HL-60 (cell line): ENCODE data around the gene TOPORS.

ENCODE experiments used
- TF ChIP-seq, protein P1 (sequence below): IDR thresholded peaks from one replicate; pipeline ENCODE4 v1.5.1; 2011; ENCODE audit warnings: low read length, control low read depth, inconsistent platforms; ENCODE audit not compliant: insufficient read depth
- TF ChIP-seq, protein P2 (sequence below): IDR thresholded peaks from 2 replicates; pipeline ENCODE4 v1.6.1; 2012; ENCODE audit warnings: low read depth; ENCODE audit not compliant: insufficient replicate concordance

DNA sequence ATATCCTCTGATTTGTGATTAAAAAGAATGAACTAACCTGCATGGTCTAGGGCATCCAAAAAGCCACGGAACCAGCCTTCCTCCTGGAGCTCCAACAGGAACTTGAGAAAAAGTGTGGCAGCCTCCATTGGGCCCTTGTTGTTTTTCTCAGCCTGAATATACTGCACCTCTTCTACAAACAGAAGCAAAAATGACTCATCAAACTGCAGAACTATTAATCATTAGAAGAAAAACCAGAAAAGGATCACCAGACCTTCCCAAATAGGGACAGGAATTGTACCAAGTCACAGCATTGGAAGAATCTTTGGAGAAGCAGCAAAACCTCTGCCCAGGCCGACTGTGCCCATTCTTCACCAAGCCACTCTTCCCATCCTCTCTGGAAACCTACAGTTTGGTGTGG is 51.6 kb downstream of the TOPORS start:
- TF ChIP-seq, protein P1, sequence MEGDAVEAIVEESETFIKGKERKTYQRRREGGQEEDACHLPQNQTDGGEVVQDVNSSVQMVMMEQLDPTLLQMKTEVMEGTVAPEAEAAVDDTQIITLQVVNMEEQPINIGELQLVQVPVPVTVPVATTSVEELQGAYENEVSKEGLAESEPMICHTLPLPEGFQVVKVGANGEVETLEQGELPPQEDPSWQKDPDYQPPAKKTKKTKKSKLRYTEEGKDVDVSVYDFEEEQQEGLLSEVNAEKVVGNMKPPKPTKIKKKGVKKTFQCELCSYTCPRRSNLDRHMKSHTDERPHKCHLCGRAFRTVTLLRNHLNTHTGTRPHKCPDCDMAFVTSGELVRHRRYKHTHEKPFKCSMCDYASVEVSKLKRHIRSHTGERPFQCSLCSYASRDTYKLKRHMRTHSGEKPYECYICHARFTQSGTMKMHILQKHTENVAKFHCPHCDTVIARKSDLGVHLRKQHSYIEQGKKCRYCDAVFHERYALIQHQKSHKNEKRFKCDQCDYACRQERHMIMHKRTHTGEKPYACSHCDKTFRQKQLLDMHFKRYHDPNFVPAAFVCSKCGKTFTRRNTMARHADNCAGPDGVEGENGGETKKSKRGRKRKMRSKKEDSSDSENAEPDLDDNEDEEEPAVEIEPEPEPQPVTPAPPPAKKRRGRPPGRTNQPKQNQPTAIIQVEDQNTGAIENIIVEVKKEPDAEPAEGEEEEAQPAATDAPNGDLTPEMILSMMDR, result no peak
- TF ChIP-seq, protein P2, sequence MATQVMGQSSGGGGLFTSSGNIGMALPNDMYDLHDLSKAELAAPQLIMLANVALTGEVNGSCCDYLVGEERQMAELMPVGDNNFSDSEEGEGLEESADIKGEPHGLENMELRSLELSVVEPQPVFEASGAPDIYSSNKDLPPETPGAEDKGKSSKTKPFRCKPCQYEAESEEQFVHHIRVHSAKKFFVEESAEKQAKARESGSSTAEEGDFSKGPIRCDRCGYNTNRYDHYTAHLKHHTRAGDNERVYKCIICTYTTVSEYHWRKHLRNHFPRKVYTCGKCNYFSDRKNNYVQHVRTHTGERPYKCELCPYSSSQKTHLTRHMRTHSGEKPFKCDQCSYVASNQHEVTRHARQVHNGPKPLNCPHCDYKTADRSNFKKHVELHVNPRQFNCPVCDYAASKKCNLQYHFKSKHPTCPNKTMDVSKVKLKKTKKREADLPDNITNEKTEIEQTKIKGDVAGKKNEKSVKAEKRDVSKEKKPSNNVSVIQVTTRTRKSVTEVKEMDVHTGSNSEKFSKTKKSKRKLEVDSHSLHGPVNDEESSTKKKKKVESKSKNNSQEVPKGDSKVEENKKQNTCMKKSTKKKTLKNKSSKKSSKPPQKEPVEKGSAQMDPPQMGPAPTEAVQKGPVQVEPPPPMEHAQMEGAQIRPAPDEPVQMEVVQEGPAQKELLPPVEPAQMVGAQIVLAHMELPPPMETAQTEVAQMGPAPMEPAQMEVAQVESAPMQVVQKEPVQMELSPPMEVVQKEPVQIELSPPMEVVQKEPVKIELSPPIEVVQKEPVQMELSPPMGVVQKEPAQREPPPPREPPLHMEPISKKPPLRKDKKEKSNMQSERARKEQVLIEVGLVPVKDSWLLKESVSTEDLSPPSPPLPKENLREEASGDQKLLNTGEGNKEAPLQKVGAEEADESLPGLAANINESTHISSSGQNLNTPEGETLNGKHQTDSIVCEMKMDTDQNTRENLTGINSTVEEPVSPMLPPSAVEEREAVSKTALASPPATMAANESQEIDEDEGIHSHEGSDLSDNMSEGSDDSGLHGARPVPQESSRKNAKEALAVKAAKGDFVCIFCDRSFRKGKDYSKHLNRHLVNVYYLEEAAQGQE, result no peak
